Measurements from ENCODE around the gene TSPAN9. TPM values are rescaled to one million over a fixed set of nuclear protein-coding genes. Genes with fewer than 3 reads are reported as not detected.

Gene TSPAN9
- total RNA-seq, 1 experiment from 2014 or later = 35.5 TPM

DNA sequence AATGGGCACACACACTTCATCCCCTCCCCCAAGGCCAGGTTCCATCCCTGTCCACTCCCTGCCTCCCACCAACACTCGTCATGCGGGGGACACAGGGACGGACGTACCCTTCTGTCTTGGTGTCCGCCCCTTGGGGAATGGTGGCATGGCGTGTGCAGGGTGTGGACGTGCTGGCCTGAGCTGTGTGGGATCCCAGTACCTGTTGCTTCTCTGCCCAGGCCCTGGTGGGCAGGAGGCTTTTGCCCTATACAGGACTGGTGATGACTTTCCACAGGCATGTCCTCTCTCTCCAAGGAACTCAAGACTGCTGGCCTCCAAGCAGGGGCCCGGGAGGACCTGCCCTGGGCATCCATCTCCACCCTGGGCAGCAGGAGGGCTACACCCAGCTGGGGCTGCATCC lies 218.0 kb downstream of the TSPAN9 start:
- Histone ChIP-seq H3K27me3 (replicated peaks; ENCODE audit: insufficient read depth, low read depth, low read length, poor library complexity) (peaks cover 10% of the 10 kb centered on the region), H3K4me1 (ENCODE audit: insufficient read depth, low read length, poor library complexity, severe bottlenecking) (peaks cover 3% of the 10 kb centered on the region), H3K27ac (ENCODE audit: low read depth, low read length, poor library complexity, severe bottlenecking) (no peak overlapping the region), H3K9me3 (ENCODE audit: low read depth, low read length, poor library complexity, severe bottlenecking) (no peaks in the 10 kb centered on the region), H3K36me3 (ENCODE audit: insufficient read depth, low read length, poor library complexity, severe bottlenecking) (no peaks in the 10 kb centered on the region), H3K4me3 (ENCODE audit: low read depth, low read length, poor library complexity, severe bottlenecking) (no peak overlapping the region)
- ChIA-PET CTCF (no interaction called here), POLR2A (ENCODE audit: low non-redundant PET) (interaction anchor here (0.7 kb wide), 1 partner anchor 102 kb away, joined by 3 read pairs; no protein-coding TSS in a partner anchor)
- BruUV-seq (replicated peaks) = no TSS peak
- TF ChIP-seq EZH2 (IDR thresholded peaks at IDR 0.05; ENCODE audit: borderline replicate concordance, low read depth, low read length, poor library complexity, severe bottlenecking) = no peak
- TF ChIP-seq, protein P1, sequence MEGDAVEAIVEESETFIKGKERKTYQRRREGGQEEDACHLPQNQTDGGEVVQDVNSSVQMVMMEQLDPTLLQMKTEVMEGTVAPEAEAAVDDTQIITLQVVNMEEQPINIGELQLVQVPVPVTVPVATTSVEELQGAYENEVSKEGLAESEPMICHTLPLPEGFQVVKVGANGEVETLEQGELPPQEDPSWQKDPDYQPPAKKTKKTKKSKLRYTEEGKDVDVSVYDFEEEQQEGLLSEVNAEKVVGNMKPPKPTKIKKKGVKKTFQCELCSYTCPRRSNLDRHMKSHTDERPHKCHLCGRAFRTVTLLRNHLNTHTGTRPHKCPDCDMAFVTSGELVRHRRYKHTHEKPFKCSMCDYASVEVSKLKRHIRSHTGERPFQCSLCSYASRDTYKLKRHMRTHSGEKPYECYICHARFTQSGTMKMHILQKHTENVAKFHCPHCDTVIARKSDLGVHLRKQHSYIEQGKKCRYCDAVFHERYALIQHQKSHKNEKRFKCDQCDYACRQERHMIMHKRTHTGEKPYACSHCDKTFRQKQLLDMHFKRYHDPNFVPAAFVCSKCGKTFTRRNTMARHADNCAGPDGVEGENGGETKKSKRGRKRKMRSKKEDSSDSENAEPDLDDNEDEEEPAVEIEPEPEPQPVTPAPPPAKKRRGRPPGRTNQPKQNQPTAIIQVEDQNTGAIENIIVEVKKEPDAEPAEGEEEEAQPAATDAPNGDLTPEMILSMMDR (conservative IDR thresholded peaks at IDR 0.05; ENCODE audit: low read depth, low read length) = no peak
- intact Hi-C loops (cut with micrococcal nuclease; ENCODE audit: unreplicated experiment) = no loop called here
- DNase-seq (ENCODE audit: low spot score) = no peak

DNA sequence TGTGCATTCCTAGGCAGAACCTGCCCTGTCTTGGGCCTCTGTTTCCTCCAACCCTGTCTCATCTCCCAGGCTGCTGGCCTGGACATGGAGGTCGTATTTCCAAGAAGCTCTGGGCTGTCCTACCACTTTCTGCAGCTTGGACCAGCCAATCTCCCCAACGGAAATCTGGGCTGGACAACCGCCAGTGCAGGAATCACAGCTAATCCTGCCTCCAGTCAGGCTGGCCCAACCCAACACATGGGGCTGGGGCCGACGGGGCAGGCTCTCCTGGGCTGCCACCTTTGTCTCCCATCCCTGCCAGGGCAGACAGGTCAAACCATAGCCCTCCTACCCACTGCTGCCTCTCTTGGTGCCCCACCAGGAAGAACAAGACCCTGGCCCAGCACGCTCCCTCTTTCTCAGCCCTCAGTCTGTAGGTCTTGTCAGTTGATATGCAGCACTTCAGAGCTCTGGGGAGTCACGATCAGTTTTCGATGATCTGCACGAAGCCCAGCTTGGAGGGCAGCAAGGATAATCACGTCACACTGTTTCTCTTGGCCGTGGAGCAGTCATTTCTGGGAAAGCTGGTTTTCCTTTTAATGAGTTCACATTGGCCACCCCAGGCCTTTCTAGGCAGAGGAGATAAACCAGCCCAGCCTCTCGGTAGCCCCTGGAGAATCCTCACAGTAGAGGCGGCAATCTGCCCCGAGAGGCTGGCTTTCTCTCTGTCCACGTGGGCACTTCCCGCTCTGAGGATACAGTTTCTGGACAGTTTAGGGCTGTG lies 218.6 kb downstream of the TSPAN9 start:
- intact Hi-C loops (cut with micrococcal nuclease; ENCODE audit: unreplicated experiment) = no loop called here
- ChIA-PET CTCF (no interaction called here), POLR2A (ENCODE audit: low non-redundant PET) (interaction anchor here (0.7 kb wide), 1 partner anchor 103 kb away, joined by 3 read pairs; no protein-coding TSS in a partner anchor)
- no TSS peak for BruUV-seq (replicated peaks)
- H3K9me3 ChIP-seq (ENCODE audit: low read depth, low read length, poor library complexity, severe bottlenecking) = no peaks in the 10 kb centered on the region
- DNase-seq (ENCODE audit: low spot score) = no peak
- peaks cover 5% of the 10 kb centered on the region for H3K4me1 ChIP-seq (ENCODE audit: insufficient read depth, low read length, poor library complexity, severe bottlenecking)
- no peaks in the 10 kb centered on the region for H3K36me3 ChIP-seq (ENCODE audit: insufficient read depth, low read length, poor library complexity, severe bottlenecking)
- peaks cover 10% of the 10 kb centered on the region for H3K27me3 ChIP-seq (replicated peaks; ENCODE audit: insufficient read depth, low read depth, low read length, poor library complexity)
- no peak for TF ChIP-seq EZH2 (IDR thresholded peaks at IDR 0.05; ENCODE audit: borderline replicate concordance, low read depth, low read length, poor library complexity, severe bottlenecking)
- TF ChIP-seq, protein P1 (conservative IDR thresholded peaks at IDR 0.05; ENCODE audit: low read depth, low read length) = no peak
- no peak overlapping the region for H3K4me3 ChIP-seq (ENCODE audit: low read depth, low read length, poor library complexity, severe bottlenecking)
- H3K27ac ChIP-seq (ENCODE audit: low read depth, low read length, poor library complexity, severe bottlenecking) = no peak overlapping the region

DNA sequence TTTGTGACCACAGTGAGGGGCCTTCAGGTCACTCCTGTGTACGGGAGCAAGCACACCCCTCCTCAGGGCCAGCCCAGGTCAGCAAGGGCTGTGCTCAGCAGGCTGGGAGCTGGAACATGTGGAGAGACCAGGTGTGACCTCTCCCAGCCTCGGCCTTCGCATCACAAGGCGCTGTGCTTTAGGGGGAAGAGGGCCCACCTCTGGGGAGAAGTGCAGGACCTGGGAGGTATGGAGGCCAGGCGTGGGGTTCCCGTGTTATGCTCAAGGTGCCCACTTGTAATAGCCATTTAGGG lies 219.2 kb downstream of the TSPAN9 start:
- Histone ChIP-seq H3K27ac (ENCODE audit: low read depth, low read length, poor library complexity, severe bottlenecking) (no peak overlapping the region), H3K4me3 (ENCODE audit: low read depth, low read length, poor library complexity, severe bottlenecking) (no peak overlapping the region), H3K36me3 (ENCODE audit: insufficient read depth, low read length, poor library complexity, severe bottlenecking) (no peaks in the 10 kb centered on the region), H3K27me3 (replicated peaks; ENCODE audit: insufficient read depth, low read depth, low read length, poor library complexity) (peaks cover 10% of the 10 kb centered on the region), H3K4me1 (ENCODE audit: insufficient read depth, low read length, poor library complexity, severe bottlenecking) (peaks cover 5% of the 10 kb centered on the region), H3K9me3 (ENCODE audit: low read depth, low read length, poor library complexity, severe bottlenecking) (no peaks in the 10 kb centered on the region)
- BruUV-seq (replicated peaks) = no TSS peak
- CTCF ChIA-PET = no interaction called here
- POLR2A ChIA-PET (ENCODE audit: low non-redundant PET) = no interaction called here
- intact Hi-C loops (cut with micrococcal nuclease; ENCODE audit: unreplicated experiment) = no loop called here
- DNase-seq (ENCODE audit: low spot score) = no peak
- TF ChIP-seq EZH2 (IDR thresholded peaks at IDR 0.05; ENCODE audit: borderline replicate concordance, low read depth, low read length, poor library complexity, severe bottlenecking) = no peak
- TF ChIP-seq, protein P1 (conservative IDR thresholded peaks at IDR 0.05; ENCODE audit: low read depth, low read length) = no peak
